K562 (cell line): ENCODE results near the gene TRMU.

Experiments used
- HDAC3 ChIP-seq: fragments of 450-650 bp; IDR thresholded peaks from 2 replicates; pipeline ENCODE4 v1.6.1; 2018; ENCODE audit warnings: borderline replicate concordance, mild to moderate bottlenecking, moderate library complexity; ENCODE audit not compliant: partially characterized antibody
- MTA2 ChIP-seq: fragments of 450-650 bp; IDR thresholded peaks from 2 replicates; pipeline ENCODE4 v1.6.1; 2016; ENCODE audit warnings: low read depth
- POLR2AphosphoS5 ChIP-seq: IDR thresholded peaks from 2 replicates; pipeline ENCODE4 v1.6.1; 2011; ENCODE audit warnings: mild to moderate bottlenecking, low read depth, low read length, moderate library complexity; ENCODE audit not compliant: control insufficient read depth, insufficient read depth
- SMARCA5 ChIP-seq: fragments of 450-650 bp; IDR thresholded peaks from 2 replicates; pipeline ENCODE4 v1.6.1; 2016
- TF ChIP-seq, protein P1 (sequence below): fragments of 450-650 bp; IDR thresholded peaks from 2 replicates; pipeline ENCODE4 v1.6.1; 2018; ENCODE audit not compliant: partially characterized antibody
- TF ChIP-seq, protein P2 (sequence below): fragments of 450-650 bp; IDR thresholded peaks from 2 replicates; pipeline ENCODE4 v1.6.1; 2016; ENCODE audit warnings: low read depth, mild to moderate bottlenecking, moderate library complexity

DNA sequence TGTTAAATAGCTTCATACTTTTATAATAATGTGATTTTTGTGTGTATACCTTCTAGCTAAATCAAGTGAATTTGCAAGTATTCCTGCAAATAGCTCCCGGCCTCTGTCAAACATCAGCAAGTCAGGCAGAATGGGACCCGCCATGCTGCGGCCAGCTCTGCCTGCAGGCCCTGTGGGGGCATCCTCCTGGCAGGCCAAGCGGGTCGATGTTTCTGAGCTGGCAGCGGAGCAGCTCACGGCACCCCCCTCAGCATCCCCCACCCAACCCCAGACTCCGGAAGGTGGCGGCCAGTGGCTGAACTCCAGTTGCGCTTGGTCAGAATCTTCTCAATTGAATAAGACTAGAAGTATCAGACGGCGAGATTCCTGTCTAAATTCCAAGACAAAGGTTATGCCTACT is 19.5 kb upstream of the TRMU start:
- TF ChIP-seq HDAC3 (no peak), MTA2 (no peak), POLR2AphosphoS5 (no peak), SMARCA5 (no peak)
- TF ChIP-seq, protein P1, sequence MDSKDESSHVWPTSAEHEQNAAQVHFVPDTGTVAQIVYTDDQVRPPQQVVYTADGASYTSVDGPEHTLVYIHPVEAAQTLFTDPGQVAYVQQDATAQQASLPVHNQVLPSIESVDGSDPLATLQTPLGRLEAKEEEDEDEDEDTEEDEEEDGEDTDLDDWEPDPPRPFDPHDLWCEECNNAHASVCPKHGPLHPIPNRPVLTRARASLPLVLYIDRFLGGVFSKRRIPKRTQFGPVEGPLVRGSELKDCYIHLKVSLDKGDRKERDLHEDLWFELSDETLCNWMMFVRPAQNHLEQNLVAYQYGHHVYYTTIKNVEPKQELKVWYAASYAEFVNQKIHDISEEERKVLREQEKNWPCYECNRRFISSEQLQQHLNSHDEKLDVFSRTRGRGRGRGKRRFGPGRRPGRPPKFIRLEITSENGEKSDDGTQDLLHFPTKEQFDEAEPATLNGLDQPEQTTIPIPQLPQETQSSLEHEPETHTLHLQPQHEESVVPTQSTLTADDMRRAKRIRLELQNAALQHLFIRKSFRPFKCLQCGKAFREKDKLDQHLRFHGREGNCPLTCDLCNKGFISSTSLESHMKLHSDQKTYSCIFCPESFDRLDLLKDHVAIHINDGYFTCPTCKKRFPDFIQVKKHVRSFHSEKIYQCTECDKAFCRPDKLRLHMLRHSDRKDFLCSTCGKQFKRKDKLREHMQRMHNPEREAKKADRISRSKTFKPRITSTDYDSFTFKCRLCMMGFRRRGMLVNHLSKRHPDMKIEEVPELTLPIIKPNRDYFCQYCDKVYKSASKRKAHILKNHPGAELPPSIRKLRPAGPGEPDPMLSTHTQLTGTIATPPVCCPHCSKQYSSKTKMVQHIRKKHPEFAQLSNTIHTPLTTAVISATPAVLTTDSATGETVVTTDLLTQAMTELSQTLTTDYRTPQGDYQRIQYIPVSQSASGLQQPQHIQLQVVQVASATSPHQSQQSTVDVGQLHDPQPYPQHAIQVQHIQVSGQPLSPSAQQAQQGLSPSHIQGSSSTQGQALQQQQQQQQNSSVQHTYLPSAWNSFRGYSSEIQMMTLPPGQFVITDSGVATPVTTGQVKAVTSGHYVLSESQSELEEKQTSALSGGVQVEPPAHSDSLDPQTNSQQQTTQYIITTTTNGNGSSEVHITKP: no peak
- TF ChIP-seq, protein P2, sequence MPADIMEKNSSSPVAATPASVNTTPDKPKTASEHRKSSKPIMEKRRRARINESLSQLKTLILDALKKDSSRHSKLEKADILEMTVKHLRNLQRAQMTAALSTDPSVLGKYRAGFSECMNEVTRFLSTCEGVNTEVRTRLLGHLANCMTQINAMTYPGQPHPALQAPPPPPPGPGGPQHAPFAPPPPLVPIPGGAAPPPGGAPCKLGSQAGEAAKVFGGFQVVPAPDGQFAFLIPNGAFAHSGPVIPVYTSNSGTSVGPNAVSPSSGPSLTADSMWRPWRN: no peak
